K562 (cell line): ENCODE results near the gene ATP1A3. TPM values are rescaled to one million over a fixed set of nuclear protein-coding genes. Genes with fewer than 3 reads are reported as not detected.

Source experiments
- ADNP ChIP-seq: fragments of 200-800 bp; sonication (Bioruptor generic); IDR thresholded peaks from 2 replicates; pipeline ENCODE4 v1.6.1; 2016; ENCODE audit warnings: missing genetic modification characterization, missing compliant biosample characterization
- ATF7 ChIP-seq: fragments of 450-650 bp; IDR thresholded peaks from 2 replicates; pipeline ENCODE4 v1.7.1; 2014; ENCODE audit warnings: mild to moderate bottlenecking, moderate library complexity
- CBFB ChIP-seq: sonication (generic); formaldehyde crosslinking; IDR thresholded peaks from 2 replicates; pipeline ENCODE4 v1.4.0; 2020; ENCODE audit warnings: mild to moderate bottlenecking, missing genetic modification reagents
- DEAF1 ChIP-seq: fragments of 450-650 bp; formaldehyde crosslinking; IDR thresholded peaks from 2 replicates; pipeline ENCODE4 v1.4.0; 2020; ENCODE audit warnings: mild to moderate bottlenecking, moderate library complexity
- KDM2B ChIP-seq: fragments of 250-450 bp; sonication (Bioruptor Pico); IDR thresholded peaks from 2 replicates; pipeline ENCODE4 v1.8.0; 2021; ENCODE audit warnings: mild to moderate bottlenecking, moderate library complexity
- KLF1 ChIP-seq: fragments of 450-650 bp; IDR thresholded peaks from 2 replicates; pipeline ENCODE4 v1.6.1; 2016; ENCODE audit warnings: missing genetic modification characterization, missing compliant biosample characterization
- NCOA6 ChIP-seq: fragments of 450-650 bp; IDR thresholded peaks from 2 replicates; pipeline ENCODE4 v1.6.1; 2017; ENCODE audit warnings: mild to moderate bottlenecking
- POU5F1 ChIP-seq: fragments of 150-350 bp; IDR thresholded peaks from 2 replicates; pipeline ENCODE4 v1.6.1; 2014; ENCODE audit warnings: borderline replicate concordance, low read length, low read depth, mild to moderate bottlenecking; ENCODE audit not compliant: partially characterized antibody
- SP2 ChIP-seq: IDR thresholded peaks from 2 replicates; pipeline ENCODE4 v1.6.1; 2011; ENCODE audit warnings: mild to moderate bottlenecking, low read depth, low read length, moderate library complexity; ENCODE audit not compliant: poor library complexity, severe bottlenecking; ENCODE audit errors: extremely low read depth
- THRAP3 ChIP-seq: fragments of 450-650 bp; IDR thresholded peaks from 2 replicates; pipeline ENCODE4 v1.6.1; 2016; ENCODE audit warnings: mild to moderate bottlenecking, inconsistent platforms, borderline replicate concordance
- VEZF1 ChIP-seq: fragments of 200-800 bp; sonication (Bioruptor generic); IDR thresholded peaks from 2 replicates; pipeline ENCODE4 v1.6.1; 2017; ENCODE audit warnings: missing genetic modification characterization, missing compliant biosample characterization
- ZBTB40 ChIP-seq, 2 experiments: fragments of 450-650 bp in 1 of 2; sonication (generic) in 1 of 2; formaldehyde crosslinking in 1 of 2; IDR thresholded peaks; 2 replicates each; pipeline versions ENCODE4 v1.7.1 to v1.9.0; 2016 to 2022; ENCODE audit warnings: inconsistent platforms in 1 of 2, mild to moderate bottlenecking in 1 of 2, missing genetic modification reagents in 1 of 2
- ZC3H8 ChIP-seq: fragments of 450-650 bp; IDR thresholded peaks from 2 replicates; pipeline ENCODE4 v1.6.1; 2017
- ZFX ChIP-seq: sonication (generic); formaldehyde crosslinking; IDR thresholded peaks from 2 replicates; pipeline ENCODE4 v1.8.0; 2022; ENCODE audit warnings: mild to moderate bottlenecking, missing genetic modification reagents, moderate library complexity
- ZNF140 ChIP-seq: fragments of 250-450 bp; sonication (Bioruptor Pico); IDR thresholded peaks from 2 replicates; pipeline ENCODE4 v1.8.0; 2021; ENCODE audit warnings: moderate library complexity, mild to moderate bottlenecking, inconsistent platforms
- ZNF778 ChIP-seq: fragments of 450-650 bp; formaldehyde crosslinking; IDR thresholded peaks from 2 replicates; pipeline ENCODE4 v1.4.0; 2020; ENCODE audit warnings: mild to moderate bottlenecking, moderate library complexity
- polyA plus RNA-seq, 8 experiments: library from polyadenylated mRNA; depleted of rRNA in 4 of 8; stranded (reverse) in 5 of 8; unstranded in 3 of 8; fragments of >200 nt; fragmentation: Nextera tagmentation in 2 of 8; fragmentation: Illumina TruSeq in 1 of 8; extraction: Ambion mirVana in 2 of 8; extraction: Trizol in 1 of 8; gene quantifications; 2 replicates each; pipeline versions ENCODE4 v1.2.1 to v1.2.3, GENCODE V29; 2011 to 2014; ENCODE audit warnings: inconsistent platforms in 1 of 8, missing spikeins in 1 of 8
- total RNA-seq, 7 experiments: library from RNA; depleted of rRNA in 6 of 7; stranded (reverse); fragments of >200 nt in 6 of 7; fragmentation: Illumina TruSeq in 2 of 7; extraction: Trizol in 2 of 7; gene quantifications; 2 replicates each; pipeline versions ENCODE4 v1.2.1 to v1.2.3, GENCODE V29; 2011 to 2021; ENCODE audit warnings: low replicate concordance in 1 of 7

Gene ATP1A3
- total and polyA plus RNA-seq, 9 of the 15 experiments (the other 6 are each of a cell fraction or from before 2014, with no cell fraction given): 0.03 to 1.0 (median 0.17) TPM; not detected in 3

GRCh38 chr19:41951686-41952172, 42.3 kb downstream of the ATP1A3 start (continued):
- TF ChIP-seq ZBTB40 (IDR thresholded peaks at IDR 0.05) (no peak), ZBTB40 (CRISPR knock-in tag; IDR thresholded peaks at IDR 0.05) (no peak), NCOA6 (no peak), KDM2B (CRISPR knock-in tag) (no peak), ZNF778 (no peak), ZNF140 (no peak), ADNP (tag) (no peak), CBFB (CRISPR knock-in tag) (no peak), VEZF1 (CRISPR knock-in tag) (peak; percentile 26; the same call in 1 of the 2 replicates), POU5F1 (no peak), KLF1 (tag) (no peak), SP2 (no peak), ZFX (no peak), ATF7 (0 out of 2 replicates have a peak, but pooled peaks have one; percentile 24), ZC3H8 (no peak), DEAF1 (CRISPR knock-in tag) (peak; percentile 62; the same call in 1 of the 2 replicates), THRAP3 (no peak)
